Body of pancreas (tissue), 4 donors: ENCODE data around the gene RASA3. TPM values are rescaled to one million over a fixed set of nuclear protein-coding genes. Genes with fewer than 3 reads are reported as not detected.
"Not testable (repeated sequence)": the region's sequence is repeated elsewhere in the genome, so short reads cannot be mapped to it uniquely, and the experiment has no call there.

Experiments
- ATAC-seq: fragments of 150-250 bp; one replicate; pipeline ENCODE4 v1.9.1; 2016
- DNase-seq, 4 donors: peaks; one replicate each; pipeline ENCODE4 v3.0.0-alpha.2; 2019
- H3K27ac ChIP-seq, 4 donors: fragments of 200-600 bp; sonication (generic); 1 replicate in 3 of 4; 2 replicates in 1 of 4; pipeline versions ENCODE4 v1.5.1 to v1.6.1; 2016 to 2019; ENCODE audit warnings: mild to moderate bottlenecking in 1 of 4, mixed read lengths in 1 of 4, moderate library complexity in 1 of 4
- H3K27me3 ChIP-seq, 2 donors: fragments of 200-600 bp; sonication (generic); one replicate each; pipeline ENCODE4 v1.6.0; 2016; ENCODE audit warnings: mild to moderate bottlenecking in 1 of 2
- H3K36me3 ChIP-seq, 2 donors: fragments of 200-600 bp; sonication (generic); replicated peaks in 1 of 2; 2 replicates each; pipeline ENCODE4 v1.5.1; 2016; ENCODE audit warnings: low read depth in 2 of 2; ENCODE audit not compliant: insufficient read depth in 1 of 2
- H3K4me1 ChIP-seq: fragments of 200-600 bp; sonication (generic); one replicate; pipeline ENCODE4 v1.6.0; 2016
- H3K4me3 ChIP-seq, 2 donors: fragments of 200-600 bp; sonication (generic); 1 replicate in 1 of 2; 2 replicates in 1 of 2; pipeline ENCODE4 v1.5.1; 2016 to 2019
- H3K9me3 ChIP-seq, 3 donors: fragments of 200-600 bp; sonication (generic); 1 replicate in 2 of 3; 2 replicates in 1 of 3; pipeline ENCODE4 v1.5.1; 2016
- CTCF ChIP-seq, 7 experiments: fragments of 450-650 bp in 4 of 7; fragments of 200-600 bp in 3 of 7; sonication (generic) in 3 of 7; IDR thresholded peaks; one replicate each; pipeline ENCODE4 v1.5.1; 2016 to 2019; ENCODE audit warnings: antibody characterized with exemption in 7 of 7
- POLR2A ChIP-seq, 3 donors: fragments of 450-650 bp; IDR thresholded peaks; one replicate each; pipeline ENCODE4 v1.6.1; 2016; ENCODE audit warnings: antibody characterized with exemption in 3 of 3, mild to moderate bottlenecking in 2 of 3
- WGBS, 2 donors: methylation state at CpG; one replicate each; pipeline ENCODE4 v1.1.5; 2017; 5-methylcytosine and 5-hydroxymethylcytosine counted together
- intact Hi-C: fragments of 100-400 bp; cut with DNase I; formaldehyde crosslinking; loops from one replicate; pipeline ENCODE4 v1.15.1; 2023
- total RNA-seq, 2 donors: library from RNA; depleted of rRNA; stranded (reverse); fragments of >200 nt; gene quantifications; one replicate each; pipeline ENCODE4 v1.1.0, GENCODE V29; 2016

Gene RASA3
- total RNA-seq, 2 donors from 2014 or later = 10.2 to 19.2 TPM

GRCh38 chr13:114099918-114100445 is 32.4 kb downstream of the RASA3 start:
- peak overlapping the region; percentile 62 to 78 (median 70) for H3K27ac ChIP-seq
- H3K4me3 ChIP-seq = no peak overlapping the region
- peak; percentile 36 for ATAC-seq
- no peaks in the 10 kb centered on the region for H3K27me3 ChIP-seq
- intact Hi-C loops = no loop called here
- H3K36me3 ChIP-seq = no peaks in the 10 kb centered on the region
- no peak for TF ChIP-seq CTCF (IDR thresholded peaks at IDR 0.05)
- no peak for TF ChIP-seq POLR2A (IDR thresholded peaks at IDR 0.05)
- H3K9me3 ChIP-seq = no peaks in the 10 kb centered on the region
- WGBS, 2 donors = 67 to 76% methylated on average over 16 to 17 of the region's 25 CpGs
- H3K4me1 ChIP-seq = peaks cover 31% of the 10 kb centered on the region
- peak in 2 of 4 donors; percentile 43 to 45 for DNase-seq

GRCh38 chr13:114099191-114099590 is 33.2 kb downstream of the RASA3 start:
- H3K9me3 ChIP-seq = no peaks in the 10 kb centered on the region
- H3K27ac ChIP-seq = peak overlapping the region in 1 of 4 donors; percentile 34
- intact Hi-C loops = no loop called here
- peaks cover 31% of the 10 kb centered on the region for H3K4me1 ChIP-seq
- DNase-seq = peak in 3 of 4 donors; percentile 56 to 74 (median 71)
- no peak for TF ChIP-seq POLR2A (IDR thresholded peaks at IDR 0.05)
- no peak for TF ChIP-seq CTCF (IDR thresholded peaks at IDR 0.05)
- no peak overlapping the region for H3K4me3 ChIP-seq
- H3K27me3 ChIP-seq = no peaks in the 10 kb centered on the region
- 27 to 33% methylated on average over 10 to 14 of the region's 15 CpGs for WGBS, 2 donors
- peak; percentile 56 for ATAC-seq
- H3K36me3 ChIP-seq = no peaks in the 10 kb centered on the region

GRCh38 chr13:114098689-114099056 is 33.8 kb downstream of the RASA3 start:
- H3K4me1 ChIP-seq = peaks cover 31% of the 10 kb centered on the region

GRCh38 chr13:114097893-114098688 is 34.3 kb downstream of the RASA3 start:
- DNase-seq = peak in 1 of 4 donors; percentile 4
- WGBS, 2 donors = 91 to 94% methylated on average over 18 to 27 of the region's 27 CpGs
- peaks cover 31% of the 10 kb centered on the region for H3K4me1 ChIP-seq
- no peak overlapping the region for H3K4me3 ChIP-seq
- no peak overlapping the region for H3K27ac ChIP-seq
- H3K27me3 ChIP-seq = no peaks in the 10 kb centered on the region
- ATAC-seq = no peak
- intact Hi-C loops = no loop called here
- no peaks in the 10 kb centered on the region for H3K9me3 ChIP-seq
- H3K36me3 ChIP-seq = no peaks in the 10 kb centered on the region
- TF ChIP-seq CTCF (IDR thresholded peaks at IDR 0.05) = no peak
- TF ChIP-seq POLR2A (IDR thresholded peaks at IDR 0.05) = no peak

More at GRCh38 chr13:114098689-114099056, 33.8 kb downstream of the RASA3 start:
- intact Hi-C loops, H3K27ac ChIP-seq, H3K9me3 ChIP-seq, H3K27me3 ChIP-seq, H3K4me3 ChIP-seq, ATAC-seq, H3K36me3 ChIP-seq: not testable (repeated sequence)
- DNase-seq = peak in 2 of 4 donors; percentile 4 to 10
- 69 to 75% methylated on average over 2 to 7 of the region's 14 CpGs for WGBS, 2 donors

- ATAC-seq = no peak
- Histone ChIP-seq H3K36me3 (no peaks in the 10 kb centered on the region), H3K4me3 (no peak overlapping the region), H3K27ac (no peak overlapping the region), H3K4me1 (peaks cover 31% of the 10 kb centered on the region), H3K9me3 (no peaks in the 10 kb centered on the region), H3K27me3 (no peaks in the 10 kb centered on the region)
- DNase-seq = no peak
- 86 to 95% methylated on average over 23 to 25 of the region's 25 CpGs for WGBS, 2 donors
- TF ChIP-seq CTCF (IDR thresholded peaks at IDR 0.05) (no peak), POLR2A (IDR thresholded peaks at IDR 0.05) (no peak)
- intact Hi-C loops = no loop called here
These were observed 35.1 kb downstream of the RASA3 start for GRCh38 chr13:114097212-114097892.
